Esophagus squamous epithelium (tissue), 4 donors: ENCODE results near the gene NID1.

Source experiments
- POLR2A ChIP-seq, 4 donors: fragments of 450-650 bp; IDR thresholded peaks; one replicate each; pipeline ENCODE4 v1.6.1; 2017; ENCODE audit warnings: antibody characterized with exemption in 4 of 4, mild to moderate bottlenecking in 4 of 4, moderate library complexity in 3 of 4
- TF ChIP-seq, protein P1 (sequence below), 6 experiments: fragments of 450-650 bp in 4 of 6; fragments of 200-600 bp in 2 of 6; sonication (generic) in 2 of 6; IDR thresholded peaks; one replicate each; pipeline ENCODE4 v1.5.1; 2016 to 2019; ENCODE audit warnings: antibody characterized with exemption in 6 of 6, mild to moderate bottlenecking in 4 of 6, moderate library complexity in 4 of 6

DNA sequence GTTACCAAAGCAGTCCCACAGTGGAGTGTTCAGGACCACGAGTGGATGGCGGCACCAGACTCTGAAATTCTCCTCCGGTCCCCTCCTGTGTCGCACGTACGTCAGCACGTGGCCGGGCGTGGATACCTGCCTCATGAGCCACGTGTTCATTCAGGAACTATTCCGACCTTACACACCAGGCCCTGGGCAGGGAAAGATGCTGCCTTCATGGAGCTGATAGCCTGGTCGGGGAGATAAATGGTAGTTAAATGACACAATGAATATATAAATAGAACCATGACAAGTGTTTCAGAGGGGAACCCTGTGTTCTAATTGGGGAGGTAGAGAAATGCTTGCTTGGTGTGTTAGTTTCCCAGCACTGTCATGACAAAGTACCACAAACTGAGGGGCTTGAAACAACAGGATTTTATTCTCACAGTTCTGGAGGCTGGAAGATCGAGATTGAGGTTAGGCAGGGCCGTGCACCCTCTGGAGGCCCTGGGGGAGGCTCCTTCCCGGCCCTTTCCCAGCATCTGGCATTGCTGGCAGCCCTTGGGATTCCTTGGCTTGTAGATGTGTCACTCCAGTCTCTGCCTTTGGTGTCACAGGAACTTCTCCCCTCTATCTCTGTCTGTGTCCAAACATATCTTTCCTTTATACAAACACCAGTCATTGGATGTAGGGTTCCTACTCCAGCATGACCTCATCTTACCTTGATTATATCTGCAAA lies 48.6 kb upstream of the NID1 start:
- TF ChIP-seq, protein P1, sequence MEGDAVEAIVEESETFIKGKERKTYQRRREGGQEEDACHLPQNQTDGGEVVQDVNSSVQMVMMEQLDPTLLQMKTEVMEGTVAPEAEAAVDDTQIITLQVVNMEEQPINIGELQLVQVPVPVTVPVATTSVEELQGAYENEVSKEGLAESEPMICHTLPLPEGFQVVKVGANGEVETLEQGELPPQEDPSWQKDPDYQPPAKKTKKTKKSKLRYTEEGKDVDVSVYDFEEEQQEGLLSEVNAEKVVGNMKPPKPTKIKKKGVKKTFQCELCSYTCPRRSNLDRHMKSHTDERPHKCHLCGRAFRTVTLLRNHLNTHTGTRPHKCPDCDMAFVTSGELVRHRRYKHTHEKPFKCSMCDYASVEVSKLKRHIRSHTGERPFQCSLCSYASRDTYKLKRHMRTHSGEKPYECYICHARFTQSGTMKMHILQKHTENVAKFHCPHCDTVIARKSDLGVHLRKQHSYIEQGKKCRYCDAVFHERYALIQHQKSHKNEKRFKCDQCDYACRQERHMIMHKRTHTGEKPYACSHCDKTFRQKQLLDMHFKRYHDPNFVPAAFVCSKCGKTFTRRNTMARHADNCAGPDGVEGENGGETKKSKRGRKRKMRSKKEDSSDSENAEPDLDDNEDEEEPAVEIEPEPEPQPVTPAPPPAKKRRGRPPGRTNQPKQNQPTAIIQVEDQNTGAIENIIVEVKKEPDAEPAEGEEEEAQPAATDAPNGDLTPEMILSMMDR (IDR thresholded peaks at IDR 0.05), result no peak
- TF ChIP-seq POLR2A (IDR thresholded peaks at IDR 0.05), result no peak
